HepG2 (cell line): Measurements from ENCODE around the gene WAS.

ENCODE experiments used
- ASH2L ChIP-seq: fragments of 300-600, 200-600 bp; sonication (generic); IDR thresholded peaks from 2 replicates; pipeline ENCODE4 v1.7.0; 2017; ENCODE audit warnings: low read depth, mild to moderate bottlenecking, moderate library complexity, mixed read lengths, low read length; ENCODE audit not compliant: insufficient read length
- CTCF ChIP-seq: sonication (generic); formaldehyde crosslinking; IDR thresholded peaks from 2 replicates; pipeline ENCODE4 v1.5.0; 2020; ENCODE audit warnings: mild to moderate bottlenecking, missing genetic modification reagents, moderate library complexity
- GTF2F1 ChIP-seq: fragments of 150-350 bp; IDR thresholded peaks from 2 replicates; pipeline ENCODE4 v1.6.1; 2014; ENCODE audit warnings: low read length
- MXD4 ChIP-seq: IDR thresholded peaks from 2 replicates; pipeline ENCODE4 v1.6.1; 2016; ENCODE audit warnings: mild to moderate bottlenecking, missing biosample characterization, missing genetic modification reagents
- RXRA ChIP-seq: sonication (generic); formaldehyde crosslinking; IDR thresholded peaks from 2 replicates; pipeline ENCODE4 v1.5.1; 2020; ENCODE audit warnings: missing genetic modification reagents
- ZNF530 ChIP-seq: sonication (generic); formaldehyde crosslinking; IDR thresholded peaks from 2 replicates; pipeline ENCODE4 v1.5.0; 2020; ENCODE audit warnings: low read depth, mild to moderate bottlenecking, missing genetic modification reagents
- ZNF549 ChIP-seq: sonication (generic); formaldehyde crosslinking; IDR thresholded peaks from 2 replicates; pipeline ENCODE4 v1.5.0; 2020; ENCODE audit warnings: missing genetic modification reagents
- ZNF747 ChIP-seq: sonication (generic); formaldehyde crosslinking; IDR thresholded peaks from 2 replicates; pipeline ENCODE4 v1.8.1; 2023; ENCODE audit warnings: missing genetic modification reagents, mild to moderate bottlenecking, borderline replicate concordance

GRCh38 chrX:48698306-48698705, 14.7 kb downstream of the WAS start:
- no peak for TF ChIP-seq MXD4 (CRISPR knock-in tag)
- no peak for TF ChIP-seq ZNF549
- TF ChIP-seq ZNF747, result no peak
- TF ChIP-seq CTCF (CRISPR knock-in tag), result no peak
- TF ChIP-seq RXRA, result no peak
- no peak for TF ChIP-seq ZNF530 (CRISPR knock-in tag)
- TF ChIP-seq ASH2L, result no peak
- TF ChIP-seq GTF2F1, result no peak
